ENCODE data around the gene CTIF.

Gene CTIF

GRCh38 chr18:48832938-48833700 lies 294.3 kb downstream of the CTIF start:
- DNase-seq (ENCODE audit: extremely low read depth, low read depth), result peak; percentile 76
- TF ChIP-seq CTCF (IDR thresholded peaks at IDR 0.05; ENCODE audit: low read depth, low read length, missing control alignments), result no peak
- no peak overlapping the region for H3K4me3 ChIP-seq (replicated peaks; ENCODE audit: low read depth, low read length)

GRCh38 chr18:48833701-48834412 lies 295.0 kb downstream of the CTIF start:
- no peak for DNase-seq (ENCODE audit: extremely low read depth, low read depth)
- no peak overlapping the region for H3K4me3 ChIP-seq (replicated peaks; ENCODE audit: low read depth, low read length)
- no peak for TF ChIP-seq CTCF (IDR thresholded peaks at IDR 0.05; ENCODE audit: low read depth, low read length, missing control alignments)

GRCh38 chr18:48834413-48835031 lies 295.7 kb downstream of the CTIF start:
- H3K4me3 ChIP-seq (replicated peaks; ENCODE audit: low read depth, low read length), result no peak overlapping the region
- TF ChIP-seq CTCF (IDR thresholded peaks at IDR 0.05; ENCODE audit: low read depth, low read length, missing control alignments), result no peak
- DNase-seq (ENCODE audit: extremely low read depth, low read depth), result peak; percentile 91

- no peak overlapping the region for H3K4me3 ChIP-seq (replicated peaks; ENCODE audit: low read depth, low read length)
- TF ChIP-seq CTCF (IDR thresholded peaks at IDR 0.05; ENCODE audit: low read depth, low read length, missing control alignments), result no peak
- DNase-seq (ENCODE audit: extremely low read depth, low read depth), result no peak
Measured at GRCh38 chr18:48835119-48835518, 296.3 kb downstream of the CTIF start.

- TF ChIP-seq CTCF (IDR thresholded peaks at IDR 0.05; ENCODE audit: low read depth, low read length, missing control alignments), result no peak
- DNase-seq (ENCODE audit: extremely low read depth, low read depth), result no peak
Measured at GRCh38 chr18:48835745-48836170, 296.9 kb downstream of the CTIF start.

GRCh38 chr18:48836231-48836805 lies 297.5 kb downstream of the CTIF start:
- no peak overlapping the region for H3K4me3 ChIP-seq (replicated peaks; ENCODE audit: low read depth, low read length)
- no peak for DNase-seq (ENCODE audit: extremely low read depth, low read depth)
- TF ChIP-seq CTCF (IDR thresholded peaks at IDR 0.05; ENCODE audit: low read depth, low read length, missing control alignments), result no peak

More at GRCh38 chr18:48835745-48836170, 296.9 kb downstream of the CTIF start:
- no peak overlapping the region for H3K4me3 ChIP-seq (replicated peaks; ENCODE audit: low read depth, low read length)

All from HFF-Myc (cell line).